GM19328 (cell line): ENCODE results near the gene MPPED1.

Experiments
- ATAC-seq: cut with Tn5 transposase; IDR thresholded peaks from one replicate; pipeline ENCODE4 v1.9.1; 2021; ENCODE audit warnings: mild to moderate bottlenecking, moderate library complexity; ENCODE audit not compliant: unreplicated experiment

MPPED1 gene

DNA sequence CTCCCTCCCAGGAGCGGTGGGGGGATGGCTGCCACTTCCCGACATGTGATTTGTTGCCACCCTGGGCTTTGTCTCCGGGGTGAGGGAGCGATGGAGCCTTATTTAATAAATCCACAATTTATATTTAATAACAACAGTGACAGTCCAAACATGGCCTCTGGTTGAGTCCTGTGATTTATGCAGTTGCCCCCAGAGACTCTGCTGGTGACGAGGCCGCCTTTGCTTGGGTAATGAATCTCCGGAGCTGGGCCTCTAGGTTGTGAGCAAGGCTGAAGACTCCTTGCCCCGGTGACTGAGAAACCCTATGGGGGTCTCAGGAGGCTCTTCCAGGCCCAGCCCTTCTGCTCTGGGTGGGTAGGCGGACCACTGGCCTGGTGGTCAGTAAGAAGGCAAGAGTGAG is 16.7 kb downstream of the MPPED1 start:
- no peak for ATAC-seq

DNA sequence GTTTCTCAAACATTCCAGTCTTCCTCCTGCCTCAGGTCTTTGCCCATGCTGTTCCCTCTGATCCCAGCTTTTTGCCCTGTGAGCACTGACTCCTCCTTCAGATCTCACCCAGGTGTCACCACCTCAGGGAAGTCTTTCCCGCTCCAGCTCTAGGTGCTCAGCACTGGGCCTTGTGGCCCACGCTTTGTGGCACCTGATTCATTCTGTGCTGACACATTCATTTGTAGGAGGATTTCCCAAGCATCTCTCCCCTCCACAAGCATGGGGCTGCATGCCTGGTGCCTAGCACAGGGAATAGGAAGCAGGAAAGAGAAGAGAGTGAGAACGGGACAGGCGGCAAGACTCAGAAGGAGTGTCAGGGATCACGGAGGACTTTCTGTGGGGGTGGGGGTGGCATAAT is 17.6 kb downstream of the MPPED1 start:
- ATAC-seq, result no peak

DNA sequence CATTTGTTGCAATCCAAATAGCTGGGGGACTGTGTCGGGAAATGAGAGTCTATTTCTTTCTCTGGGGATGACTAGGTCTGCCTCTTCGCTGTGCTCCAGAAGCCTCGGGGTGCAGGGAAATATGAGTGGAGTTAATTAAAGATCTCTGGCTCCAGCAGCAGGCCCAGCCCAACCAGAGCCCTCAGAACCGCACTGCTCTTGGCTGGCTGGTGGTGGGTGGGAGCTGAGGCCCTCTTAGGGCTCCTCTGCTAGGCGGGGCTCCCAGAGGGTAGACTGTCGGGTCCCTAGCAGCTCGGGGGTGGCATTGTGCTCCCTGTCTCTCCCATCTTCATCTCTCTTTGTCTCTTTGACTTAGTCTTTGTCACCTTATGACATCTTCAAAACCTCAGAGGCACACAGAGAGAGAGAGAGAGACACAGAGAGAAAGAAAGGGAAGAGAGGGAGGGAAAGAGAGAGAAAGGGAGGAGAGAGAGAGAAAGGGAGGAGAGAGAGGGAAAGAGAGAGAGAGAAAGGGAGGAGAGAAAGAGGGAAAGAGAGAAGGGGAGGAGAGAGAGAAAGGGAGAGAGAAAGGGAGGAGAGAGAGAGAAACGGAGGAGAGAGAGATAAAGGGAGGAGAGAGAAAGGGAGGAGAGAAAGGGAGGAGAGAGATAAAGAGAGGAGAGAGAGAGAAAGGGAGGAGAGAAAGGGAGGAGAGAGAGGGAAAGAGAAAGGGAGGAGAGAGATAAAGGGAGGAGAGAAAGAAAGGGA is 20.2 kb downstream of the MPPED1 start:
- no peak for ATAC-seq

DNA sequence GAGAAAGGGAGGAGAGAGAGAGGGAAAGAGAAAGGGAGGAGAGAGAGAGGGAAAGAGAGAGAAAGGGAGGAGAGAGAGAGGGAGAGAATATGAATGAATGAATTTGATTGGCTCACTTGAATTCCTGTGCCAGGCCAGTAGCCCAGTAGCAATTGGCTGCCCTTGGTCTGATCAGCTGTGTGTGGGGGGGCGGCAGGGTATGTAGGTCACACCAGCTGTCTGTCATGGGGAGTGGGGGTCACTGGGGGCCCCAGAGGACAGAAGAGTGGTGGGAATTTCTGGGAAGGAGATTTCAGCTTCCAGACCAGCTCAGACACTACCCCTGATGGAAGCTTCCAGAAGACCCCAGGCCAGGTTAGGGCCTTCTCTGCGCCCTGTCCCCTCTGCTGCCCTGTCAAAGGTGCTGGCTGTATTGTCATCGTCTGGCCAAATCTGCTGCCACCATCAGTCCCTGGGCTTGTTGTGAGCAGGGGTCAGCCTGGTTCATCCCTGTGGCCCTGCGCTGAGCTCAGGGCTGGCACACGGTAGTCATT is 21.1 kb downstream of the MPPED1 start:
- no peak for ATAC-seq

GRCh38 chr22:43433451-43434274 is 21.8 kb downstream of the MPPED1 start:
- ATAC-seq, result no peak

DNA sequence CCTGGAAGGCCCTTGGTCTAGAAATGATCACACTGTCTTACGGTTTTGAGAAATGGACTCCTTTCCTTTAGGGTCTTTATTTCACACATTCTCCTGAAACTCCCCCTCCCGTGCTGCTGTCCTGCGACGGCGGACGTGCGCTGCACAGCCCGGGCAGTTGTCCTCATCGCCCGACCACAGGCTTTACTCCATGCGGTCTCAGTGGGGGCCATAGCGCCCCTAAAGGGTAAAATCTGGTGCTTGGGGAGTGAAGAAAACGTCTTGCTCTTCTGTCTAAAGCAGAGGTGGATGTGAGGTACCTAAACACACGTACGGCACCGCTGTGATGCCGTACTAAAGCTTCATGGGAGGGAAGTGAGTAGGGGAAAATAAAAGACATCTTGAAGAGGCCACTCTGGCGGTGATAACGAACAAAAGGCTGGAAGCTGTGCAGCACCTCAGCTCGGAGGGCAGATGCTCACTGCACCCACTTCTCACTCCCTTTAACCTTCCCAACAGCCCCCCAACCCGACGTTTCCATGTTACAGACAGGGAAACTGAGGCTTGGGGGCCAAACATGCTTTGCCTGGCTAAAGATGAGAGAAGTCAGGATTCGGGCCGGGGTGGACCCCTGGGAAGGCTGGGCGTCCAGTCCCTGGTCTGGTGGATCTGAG is 22.6 kb downstream of the MPPED1 start:
- no peak for ATAC-seq

GRCh38 chr22:43434928-43435311 is 23.1 kb downstream of the MPPED1 start:
- ATAC-seq, result no peak

DNA sequence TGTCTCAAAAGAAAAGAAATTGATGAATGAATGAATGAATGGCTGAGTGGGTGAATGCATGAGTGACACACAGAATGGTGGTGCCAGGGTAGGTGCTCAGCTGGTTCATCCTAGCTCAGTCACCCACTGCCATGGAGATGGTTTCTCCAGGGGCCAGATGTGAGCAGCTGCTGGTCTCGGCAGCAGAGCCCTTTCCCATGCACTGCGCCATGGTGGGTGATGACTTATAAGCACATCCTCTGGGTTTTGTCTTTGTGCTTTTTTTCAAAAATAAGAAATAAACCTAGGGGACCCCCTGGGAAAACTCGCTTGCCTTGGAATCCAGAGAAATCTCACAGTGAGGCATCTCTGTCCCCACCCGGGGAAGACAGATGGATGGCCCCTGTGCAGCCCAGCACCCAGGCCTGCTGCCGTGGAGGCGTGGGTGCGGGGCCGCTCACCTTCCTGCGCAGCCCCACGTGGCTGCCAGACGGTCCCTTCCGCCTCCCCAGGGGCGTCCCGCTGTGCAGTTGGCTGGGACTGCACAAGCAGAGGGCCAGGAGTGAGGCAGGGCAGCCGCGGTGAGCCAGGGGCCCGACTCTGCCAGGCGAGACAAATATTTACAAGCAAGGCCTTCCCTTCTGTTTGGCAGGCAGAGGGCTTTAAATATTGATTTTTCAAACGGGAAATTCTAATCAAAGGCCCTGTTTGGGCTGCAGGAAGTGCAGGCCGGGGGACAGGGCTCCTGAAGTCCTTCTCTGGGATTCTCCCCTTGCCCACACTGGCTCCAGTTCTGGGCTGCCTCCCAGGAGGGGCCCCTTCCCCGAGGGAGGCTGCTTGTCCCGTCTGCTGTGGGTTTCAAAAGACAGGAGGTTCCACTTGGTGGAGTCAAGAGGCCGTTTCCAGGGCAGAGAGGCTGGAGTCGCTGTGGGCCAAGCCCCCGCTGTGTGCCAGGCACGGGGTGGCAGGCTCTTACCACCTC is 24.3 kb downstream of the MPPED1 start:
- no peak for ATAC-seq

DNA sequence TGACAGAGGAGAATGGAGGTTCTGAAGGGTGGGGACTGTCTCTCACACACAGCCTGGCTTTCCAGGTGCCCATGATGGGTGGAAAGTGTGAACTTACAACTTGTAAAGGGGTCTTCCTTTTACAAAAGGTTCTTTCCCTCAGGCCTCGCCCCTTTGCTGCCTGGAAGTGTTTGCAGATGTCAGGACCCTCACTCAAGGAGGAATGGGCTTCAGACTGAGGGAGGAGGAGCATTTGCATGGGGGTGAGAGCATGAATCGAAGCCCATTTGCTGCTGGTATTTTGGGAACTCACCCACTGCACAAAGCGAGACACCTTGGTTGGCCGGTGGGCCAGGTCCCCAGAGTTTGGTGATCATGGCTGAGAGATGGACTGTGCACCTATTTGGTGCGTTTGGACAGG is 25.1 kb downstream of the MPPED1 start:
- ATAC-seq, result no peak

DNA sequence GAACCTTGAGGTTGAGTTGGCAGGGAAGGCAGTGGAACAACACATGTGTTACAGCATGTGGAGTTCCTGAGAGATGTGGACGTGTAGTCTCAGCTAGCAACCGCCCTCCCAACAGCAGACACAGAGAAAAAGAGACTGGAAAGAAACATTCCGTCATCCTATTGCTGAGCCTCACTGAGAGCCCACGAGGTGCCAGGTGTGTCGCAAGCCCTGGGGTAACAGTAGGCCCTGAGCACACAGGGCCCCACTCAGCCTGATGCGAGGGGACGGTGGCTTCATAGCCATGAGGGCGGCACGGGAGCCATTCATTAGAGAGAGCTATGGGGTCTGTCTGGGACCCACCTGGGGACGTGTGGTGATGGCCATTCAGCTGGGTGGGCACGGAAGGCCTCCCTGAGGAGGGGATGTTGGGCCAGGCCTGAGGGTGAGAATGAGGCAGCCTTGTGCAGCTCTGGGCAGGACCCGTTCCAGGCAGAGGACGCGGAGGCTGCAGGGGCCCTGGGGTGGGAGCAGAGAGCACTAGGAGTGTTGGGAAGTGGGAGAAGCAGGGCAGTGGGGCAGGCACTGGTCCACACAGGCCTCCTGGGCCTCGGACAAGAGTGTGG is 26.2 kb downstream of the MPPED1 start:
- no peak for ATAC-seq

DNA sequence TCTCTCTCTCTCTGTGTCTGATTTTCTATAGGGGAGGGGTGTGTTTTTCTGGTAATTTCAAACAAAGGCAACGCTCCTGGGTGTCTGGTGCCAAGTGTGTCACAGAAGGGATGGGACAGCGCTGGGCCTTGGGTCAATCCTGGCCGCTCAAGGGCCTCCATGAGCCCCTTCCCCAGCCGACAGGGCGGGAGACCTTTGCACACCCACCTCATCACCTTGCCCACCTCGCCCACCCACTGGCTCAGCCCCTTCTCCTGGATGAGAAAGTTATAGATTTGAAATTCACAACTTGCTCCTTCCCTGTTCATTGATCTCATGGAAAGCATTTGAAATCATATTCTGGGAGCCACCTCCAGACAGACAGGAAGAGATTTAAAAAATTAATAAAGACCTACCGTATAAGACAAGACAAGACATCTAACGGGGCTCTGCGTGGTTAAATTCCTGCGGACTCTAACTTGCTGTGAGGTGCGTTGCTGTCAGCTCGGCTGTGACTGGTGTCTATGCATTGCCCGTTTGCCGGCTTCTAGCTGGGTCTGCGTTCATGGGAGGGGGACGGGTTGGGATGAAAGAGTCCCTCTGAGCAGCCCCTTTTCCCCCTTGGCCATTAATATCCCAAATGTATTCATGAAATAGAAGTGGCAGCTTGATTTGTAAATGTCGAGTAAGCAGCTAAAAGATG is 27.0 kb downstream of the MPPED1 start:
- no peak for ATAC-seq

DNA sequence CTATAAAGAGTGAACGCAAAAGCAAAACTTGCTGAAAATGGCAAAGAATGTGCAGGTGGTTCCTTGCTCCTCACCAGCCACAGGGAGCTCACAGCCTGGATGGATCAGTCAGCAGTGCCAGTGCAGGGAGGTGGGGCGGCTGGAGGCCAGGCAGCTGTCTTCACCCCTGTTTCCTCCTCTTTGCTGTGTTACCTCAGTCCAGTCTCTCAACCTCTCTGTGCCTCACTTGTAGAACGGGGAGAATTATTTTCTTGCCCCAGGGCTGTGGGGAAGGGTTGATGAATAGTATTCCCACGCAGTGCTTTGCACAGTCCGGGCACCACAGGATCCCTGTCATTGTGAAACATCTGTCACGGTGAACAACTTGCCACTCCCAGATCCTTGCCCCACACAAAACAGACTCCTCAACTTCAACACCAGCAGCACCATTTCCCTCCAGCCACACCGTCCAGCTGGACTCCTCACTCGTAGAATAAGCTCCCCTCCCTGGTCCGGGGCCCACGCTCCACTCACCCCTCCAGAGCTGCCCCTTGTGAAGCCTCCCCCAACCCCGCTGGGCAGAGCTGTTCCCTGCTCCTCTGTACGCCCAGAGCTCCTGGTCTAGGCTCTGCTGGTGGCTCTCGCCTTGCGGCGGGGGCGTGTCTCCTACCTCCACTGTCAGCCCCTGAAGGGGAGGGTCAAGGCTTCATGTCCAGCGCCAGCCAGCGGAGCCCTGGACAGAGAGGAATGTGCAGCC is 27.7 kb downstream of the MPPED1 start:
- no peak for ATAC-seq

DNA sequence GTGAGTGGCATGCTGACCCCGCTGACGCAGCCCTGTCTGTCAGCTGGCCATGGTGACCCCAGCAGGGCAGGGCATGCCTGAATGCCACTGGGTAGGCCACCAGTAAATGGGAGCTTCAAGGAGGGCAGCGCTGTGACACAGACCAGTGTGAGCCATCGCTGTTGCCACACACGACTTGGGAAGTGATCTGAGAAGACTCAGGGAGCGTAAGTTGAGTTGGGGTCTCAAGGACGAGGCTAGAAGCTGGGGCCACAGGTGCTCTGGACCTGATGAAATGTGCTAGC is 28.2 kb downstream of the MPPED1 start:
- no peak for ATAC-seq

DNA sequence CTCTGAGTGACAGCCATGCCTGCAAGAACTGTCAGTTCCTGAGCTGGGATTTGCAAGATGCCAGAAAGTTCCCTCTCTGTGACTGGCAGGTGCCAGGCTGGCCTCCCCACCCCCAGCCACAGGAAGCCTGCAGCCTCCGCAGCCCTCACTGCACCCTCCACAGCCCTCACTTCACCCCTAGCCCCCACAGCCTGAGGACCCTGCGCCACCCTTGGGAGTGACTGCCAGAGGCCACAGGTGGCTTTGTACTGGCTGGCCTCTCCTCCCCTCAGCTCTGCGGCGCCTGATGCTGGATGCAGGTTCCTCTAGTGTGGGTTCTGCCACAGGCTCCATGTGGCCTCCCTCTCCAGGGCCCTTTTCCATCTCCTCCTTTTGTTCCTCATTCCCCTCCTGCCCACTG is 28.7 kb downstream of the MPPED1 start:
- ATAC-seq, result no peak

GRCh38 chr22:43441216-43441615 is 29.4 kb downstream of the MPPED1 start:
- ATAC-seq, result no peak

DNA sequence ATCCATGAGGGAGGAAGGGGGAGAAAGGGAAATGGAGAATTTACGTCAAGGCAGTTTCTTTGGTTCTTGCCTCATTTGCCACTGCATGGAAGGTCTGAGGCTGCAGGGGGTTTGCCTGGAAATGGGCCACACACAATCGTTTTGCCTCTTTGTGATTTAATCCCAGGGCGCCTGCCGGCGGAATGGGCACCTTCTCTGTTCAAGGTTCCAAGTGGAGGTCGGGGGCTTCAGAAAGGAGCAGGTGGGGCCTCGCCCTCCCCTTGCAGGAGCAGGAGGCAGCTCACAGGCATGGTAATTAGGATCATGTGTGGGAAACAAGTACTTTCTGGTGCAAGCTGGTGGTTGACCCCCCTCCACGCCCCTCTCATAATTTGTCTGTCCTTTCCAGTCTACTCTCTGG is 29.9 kb downstream of the MPPED1 start:
- no peak for ATAC-seq

- no peak for ATAC-seq
Observed at GRCh38 chr22:43442386-43443151, 30.8 kb downstream of the MPPED1 start.

DNA sequence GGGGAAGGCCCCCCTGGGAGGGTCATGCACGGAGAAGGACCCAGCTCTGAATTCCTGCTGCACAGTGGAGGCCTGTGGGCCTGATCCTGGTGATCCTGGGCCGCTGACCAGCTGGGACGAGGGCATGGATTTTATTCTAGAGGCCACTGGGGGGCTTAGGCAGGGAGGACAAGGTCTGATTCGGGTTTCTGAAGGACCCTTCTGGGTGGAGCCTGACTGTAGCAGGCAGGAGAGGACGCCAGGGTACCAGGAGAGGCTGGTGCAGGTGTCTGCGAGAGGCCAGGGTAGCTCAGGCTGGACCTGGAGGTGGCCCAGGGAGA is 31.3 kb downstream of the MPPED1 start:
- no peak for ATAC-seq
